ENCODE results near the gene CHMP2A.
"Not testable (repeated sequence)": the region's sequence is repeated elsewhere in the genome, so short reads cannot be mapped to it uniquely, and the experiment has no call there.

- not testable (repeated sequence) for TF ChIP-seq EZH2 (IDR thresholded peaks at IDR 0.05; ENCODE audit: insufficient read depth, poor library complexity, severe bottlenecking); EZH2phosphoT487 (IDR thresholded peaks at IDR 0.05; ENCODE audit: insufficient read depth, low read depth)
Measured at GRCh38 chr19:58577581-58577980, 22.7 kb upstream of the CHMP2A start.

Data from GM23248 (cell line).